Activated T-helper 2 cell treated with anti-CD3 and anti-CD28 coated beads, Interferon-gamma antibody, Interleukin-2, Interleukin-4, amounts not matched to agents 10 μg/mL and 5 μg/mL and 100 μg/mL, durations not matched to agents 14 hours and 24 hours and 36 hours (primary cell): ENCODE results near the gene PDE4D. TPM values are rescaled to one million over a fixed set of nuclear protein-coding genes. Genes with fewer than 3 reads are reported as not detected.
"Not testable (repeated sequence)": the region's sequence is repeated elsewhere in the genome, so short reads cannot be mapped to it uniquely, and the experiment has no call there.

Experiments
- DNase-seq: peaks from one replicate; pipeline ENCODE4 v3.0.0; 2021; ENCODE audit warnings: low spot score
- H3K27ac Mint-ChIP-seq: one replicate; pipeline ENCODE4 v1.8.0; 2021; ENCODE audit warnings: mixed read lengths
- H3K27me3 Mint-ChIP-seq: one replicate; pipeline ENCODE4 v1.8.0; 2021; ENCODE audit warnings: low read depth, mixed read lengths
- H3K36me3 Mint-ChIP-seq: one replicate; pipeline ENCODE4 v1.8.0; 2021; ENCODE audit warnings: low read depth, mixed read lengths
- H3K4me1 Mint-ChIP-seq: one replicate; pipeline ENCODE4 v1.8.0; 2021; ENCODE audit warnings: low read depth, mixed read lengths
- H3K4me3 Mint-ChIP-seq: one replicate; pipeline ENCODE4 v1.8.0; 2021; ENCODE audit warnings: low read depth, mild to moderate bottlenecking, moderate library complexity, mixed read lengths
- H3K9me3 Mint-ChIP-seq: one replicate; pipeline ENCODE4 v1.8.0; 2021; ENCODE audit warnings: mixed read lengths
- intact Hi-C: fragments of 100-400 bp; cut with micrococcal nuclease; formaldehyde crosslinking; loops from one replicate; pipeline ENCODE4 v1.15.1; 2023
- total RNA-seq: library from RNA; stranded (reverse); gene quantifications from 2 replicates; pipeline ENCODE4 v1.2.3, GENCODE V29; 2022

PDE4D gene
- total RNA-seq, 1 donor from 2014 or later, result 102 TPM

DNA sequence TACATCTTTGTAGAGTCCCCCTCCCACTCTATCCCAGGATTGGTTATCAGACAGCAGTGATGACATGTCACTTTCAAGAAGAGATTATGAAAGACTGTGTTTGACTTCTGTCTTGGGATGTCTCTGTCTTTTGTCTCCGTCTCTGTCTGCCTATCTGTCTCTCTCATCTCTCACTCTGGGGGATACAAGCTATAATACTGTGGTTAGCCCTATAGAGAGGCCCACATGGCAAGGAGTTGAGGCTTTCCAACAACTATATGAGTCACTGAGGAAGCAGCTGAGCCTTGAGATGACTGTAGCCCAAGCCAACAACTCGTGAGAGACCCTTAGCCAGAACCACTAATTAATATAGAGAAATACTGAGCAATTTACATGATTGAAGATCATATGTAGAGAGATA lies 284.8 kb downstream of the PDE4D start:
- peaks cover 19% of the 10 kb centered on the region for H3K4me1 Mint-ChIP-seq
- no peak overlapping the region for H3K27ac Mint-ChIP-seq
- intact Hi-C loops, result loop anchor here (1.0 kb wide), 2 partner anchors 17 to 124 kb away; no protein-coding TSS in a partner anchor
- peaks cover 30% of the 10 kb centered on the region for H3K27me3 Mint-ChIP-seq
- no peaks in the 10 kb centered on the region for H3K9me3 Mint-ChIP-seq
- H3K36me3 Mint-ChIP-seq, result no peaks in the 10 kb centered on the region
- no peak for DNase-seq
- H3K4me3 Mint-ChIP-seq, result no peak overlapping the region

GRCh38 chr5:59607138-59607765 lies 286.3 kb downstream of the PDE4D start:
- DNase-seq, result no peak
- H3K36me3 Mint-ChIP-seq, result no peaks in the 10 kb centered on the region
- H3K9me3 Mint-ChIP-seq, result no peaks in the 10 kb centered on the region
- intact Hi-C loops, result no loop called here
- H3K27me3 Mint-ChIP-seq, result peaks cover 26% of the 10 kb centered on the region
- no peak overlapping the region for H3K27ac Mint-ChIP-seq
- H3K4me3 Mint-ChIP-seq, result no peak overlapping the region
- peaks cover 19% of the 10 kb centered on the region for H3K4me1 Mint-ChIP-seq

DNA sequence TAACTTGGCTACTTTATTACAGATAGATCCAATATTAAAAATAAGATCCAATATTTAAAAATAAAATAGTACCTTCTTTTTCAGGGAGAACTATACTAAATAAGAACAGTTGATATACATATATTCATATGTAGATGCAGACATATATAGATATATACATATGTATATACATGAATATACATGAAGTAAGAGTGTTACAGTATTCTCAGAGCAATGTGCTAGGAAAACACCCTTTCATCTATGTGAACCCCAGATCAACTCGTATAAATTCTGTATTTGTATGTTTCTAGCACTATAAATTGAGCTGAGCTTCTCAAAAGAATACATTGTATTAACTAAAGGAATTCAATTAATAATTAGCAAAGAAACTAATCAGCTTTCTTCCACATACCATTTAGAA lies 287.6 kb downstream of the PDE4D start:
- H3K36me3 Mint-ChIP-seq, result no peaks in the 10 kb centered on the region
- intact Hi-C loops, result no loop called here
- no peak for DNase-seq
- H3K27me3 Mint-ChIP-seq, result peaks cover 22% of the 10 kb centered on the region
- H3K4me3 Mint-ChIP-seq, result no peak overlapping the region
- H3K27ac Mint-ChIP-seq, result no peak overlapping the region
- no peaks in the 10 kb centered on the region for H3K9me3 Mint-ChIP-seq
- peaks cover 19% of the 10 kb centered on the region for H3K4me1 Mint-ChIP-seq

- no peak overlapping the region for H3K27ac Mint-ChIP-seq
- H3K4me3 Mint-ChIP-seq, result no peak overlapping the region
- H3K27me3 Mint-ChIP-seq, result peaks cover 16% of the 10 kb centered on the region
- H3K9me3 Mint-ChIP-seq, result no peaks in the 10 kb centered on the region
- H3K36me3 Mint-ChIP-seq, result no peaks in the 10 kb centered on the region
- intact Hi-C loops, result no loop called here
- H3K4me1 Mint-ChIP-seq, result peaks cover 10% of the 10 kb centered on the region
- DNase-seq, result no peak
These were observed 289.4 kb downstream of the PDE4D start for GRCh38 chr5:59604111-59604510.

DNA sequence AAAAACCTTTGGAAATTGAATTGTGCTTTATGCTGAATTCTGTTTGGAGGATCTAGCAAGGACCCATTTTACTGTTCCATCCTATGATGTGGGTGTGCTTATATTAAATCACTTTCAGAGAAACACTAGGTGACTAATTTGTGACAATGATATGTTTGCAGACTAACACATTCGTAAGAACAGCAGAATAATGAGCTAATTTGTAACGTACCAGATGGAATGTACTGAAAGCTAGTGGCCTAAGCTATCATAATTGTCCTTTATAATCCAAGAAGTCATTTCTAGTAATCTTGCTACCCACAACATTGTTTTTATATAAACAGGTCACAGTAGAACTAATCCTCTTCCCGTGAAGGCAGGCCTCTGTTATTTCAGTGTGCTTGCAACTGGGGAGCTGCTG lies 292.5 kb downstream of the PDE4D start:
- Mint-ChIP-seq H3K4me3 (no peak overlapping the region), H3K9me3 (no peaks in the 10 kb centered on the region), H3K4me1 (peaks cover 5% of the 10 kb centered on the region), H3K27ac (no peak overlapping the region), H3K36me3 (no peaks in the 10 kb centered on the region), H3K27me3 (peaks cover 22% of the 10 kb centered on the region)
- intact Hi-C loops, result no loop called here
- DNase-seq, result no peak

DNA sequence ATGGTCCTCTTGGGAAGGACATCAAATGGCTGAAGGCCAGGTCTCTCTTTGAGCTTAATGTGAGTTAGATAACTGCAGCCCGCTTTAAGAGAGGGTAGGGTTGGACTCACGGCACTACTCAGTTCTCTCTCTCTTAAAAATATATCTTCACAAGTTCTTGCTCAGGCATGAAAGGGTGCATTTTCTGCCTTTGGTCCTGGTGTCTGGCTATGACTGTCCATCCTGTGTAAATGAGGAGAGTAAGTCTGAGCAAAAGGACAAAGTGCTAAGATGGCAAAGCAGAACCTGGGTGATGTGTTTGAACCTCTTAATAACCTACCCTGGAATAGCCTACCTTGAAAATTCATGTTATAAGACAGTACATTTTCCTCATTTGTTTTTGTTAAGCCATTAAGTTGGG lies 293.4 kb downstream of the PDE4D start:
- peaks cover 19% of the 10 kb centered on the region for H3K27me3 Mint-ChIP-seq
- no peaks in the 10 kb centered on the region for H3K36me3 Mint-ChIP-seq
- no peak for DNase-seq
- H3K9me3 Mint-ChIP-seq, result no peaks in the 10 kb centered on the region
- H3K4me1 Mint-ChIP-seq, result peaks cover 5% of the 10 kb centered on the region
- no peak overlapping the region for H3K27ac Mint-ChIP-seq
- intact Hi-C loops, result no loop called here
- no peak overlapping the region for H3K4me3 Mint-ChIP-seq

DNA sequence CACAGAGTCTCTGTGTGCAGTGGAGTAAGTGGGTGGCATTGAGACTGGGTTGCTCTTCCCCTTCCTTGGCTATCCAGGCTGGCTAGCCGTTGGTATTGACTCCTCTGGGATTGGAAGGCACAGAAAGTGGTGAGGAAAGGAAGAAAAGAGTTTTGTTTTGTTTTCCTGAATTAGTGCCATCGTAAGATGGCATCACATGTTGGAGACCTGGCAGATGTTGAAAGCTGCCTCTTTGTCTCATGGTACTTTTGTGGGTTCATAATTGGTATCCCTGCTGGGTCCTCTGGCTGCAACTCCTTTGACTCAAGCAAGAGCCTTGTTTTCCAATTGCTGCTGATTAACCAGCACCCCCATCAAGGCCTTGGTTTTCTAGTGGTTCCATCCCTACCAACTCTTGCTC lies 293.8 kb downstream of the PDE4D start:
- H3K9me3 Mint-ChIP-seq, result no peaks in the 10 kb centered on the region
- intact Hi-C loops, result no loop called here
- peaks cover 18% of the 10 kb centered on the region for H3K27me3 Mint-ChIP-seq
- H3K4me3 Mint-ChIP-seq, result no peak overlapping the region
- peaks cover 5% of the 10 kb centered on the region for H3K4me1 Mint-ChIP-seq
- H3K27ac Mint-ChIP-seq, result no peak overlapping the region
- no peak for DNase-seq
- no peaks in the 10 kb centered on the region for H3K36me3 Mint-ChIP-seq

DNA sequence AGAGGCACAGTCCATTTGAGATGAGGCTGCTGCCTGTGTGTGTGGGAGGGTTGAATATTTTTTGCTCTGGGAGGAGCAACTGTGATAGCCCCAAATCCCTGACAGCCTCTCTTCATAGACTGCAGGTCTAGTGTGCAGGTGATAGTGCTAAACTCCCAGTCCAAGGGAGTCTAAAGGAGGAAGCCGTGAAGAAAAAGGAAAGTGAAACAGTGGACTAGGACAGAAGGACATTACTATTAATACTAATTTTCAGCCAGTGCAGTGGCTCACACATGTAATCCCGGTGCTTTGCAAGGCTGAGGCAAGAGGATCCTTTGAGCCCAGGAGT lies 295.0 kb downstream of the PDE4D start:
- intact Hi-C loops, result no loop called here
- H3K36me3 Mint-ChIP-seq, result no peaks in the 10 kb centered on the region
- peaks cover 6% of the 10 kb centered on the region for H3K4me1 Mint-ChIP-seq
- no peak overlapping the region for H3K27ac Mint-ChIP-seq
- H3K4me3 Mint-ChIP-seq, result no peak overlapping the region
- DNase-seq, result no peak
- H3K27me3 Mint-ChIP-seq, result peaks cover 14% of the 10 kb centered on the region
- no peaks in the 10 kb centered on the region for H3K9me3 Mint-ChIP-seq

DNA sequence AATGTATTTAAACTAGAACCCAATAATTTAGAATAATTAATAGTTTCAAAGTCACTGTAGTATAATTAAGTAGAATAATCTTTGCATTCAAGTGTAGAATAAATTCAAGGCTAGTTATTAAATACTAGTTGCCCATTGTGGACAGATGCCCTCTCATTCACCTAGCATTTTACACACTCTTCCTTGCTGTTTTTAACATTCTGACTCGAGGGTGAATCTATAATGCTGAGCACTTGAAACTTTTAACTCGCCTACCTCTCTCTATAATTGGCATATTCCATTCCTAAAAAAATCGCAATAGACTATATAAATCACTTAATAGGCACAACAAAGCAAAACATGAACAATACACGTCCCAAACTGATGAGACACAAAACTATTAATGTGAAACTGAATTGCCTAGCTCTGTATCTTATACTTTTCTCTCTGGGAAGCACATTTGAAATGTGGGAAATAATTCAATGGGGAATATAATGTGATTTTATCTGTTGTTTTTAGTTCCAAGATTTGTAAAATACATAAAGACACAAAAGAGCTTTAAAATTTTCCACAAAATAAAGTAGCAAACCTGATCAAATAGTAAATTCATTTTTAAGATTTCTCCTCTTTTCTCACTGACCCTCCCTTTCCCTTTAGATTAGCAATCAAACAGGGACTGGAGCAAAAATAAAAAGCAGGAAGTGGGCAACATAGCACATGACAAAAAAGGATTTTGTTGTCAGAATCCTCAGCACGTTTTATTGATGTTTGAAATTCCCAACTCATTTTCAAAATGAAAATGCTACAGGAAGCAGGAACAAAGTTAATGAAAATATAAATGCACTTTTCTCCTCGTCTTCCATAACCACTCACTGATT lies 295.6 kb downstream of the PDE4D start:
- Mint-ChIP-seq H3K36me3 (no peaks in the 10 kb centered on the region), H3K4me3 (no peak overlapping the region), H3K27ac (no peak overlapping the region), H3K4me1 (peaks cover 8% of the 10 kb centered on the region), H3K9me3 (no peaks in the 10 kb centered on the region), H3K27me3 (peaks cover 18% of the 10 kb centered on the region)
- DNase-seq, result no peak
- intact Hi-C loops, result no loop called here

- H3K9me3 Mint-ChIP-seq, result no peaks in the 10 kb centered on the region
- H3K36me3 Mint-ChIP-seq, result no peaks in the 10 kb centered on the region
- peaks cover 12% of the 10 kb centered on the region for H3K4me1 Mint-ChIP-seq
- H3K27me3 Mint-ChIP-seq, result peaks cover 18% of the 10 kb centered on the region
- no peak overlapping the region for H3K27ac Mint-ChIP-seq
- DNase-seq, result no peak
- intact Hi-C loops, result no loop called here
- no peak overlapping the region for H3K4me3 Mint-ChIP-seq
These were observed 296.8 kb downstream of the PDE4D start for GRCh38 chr5:59596586-59597350.

DNA sequence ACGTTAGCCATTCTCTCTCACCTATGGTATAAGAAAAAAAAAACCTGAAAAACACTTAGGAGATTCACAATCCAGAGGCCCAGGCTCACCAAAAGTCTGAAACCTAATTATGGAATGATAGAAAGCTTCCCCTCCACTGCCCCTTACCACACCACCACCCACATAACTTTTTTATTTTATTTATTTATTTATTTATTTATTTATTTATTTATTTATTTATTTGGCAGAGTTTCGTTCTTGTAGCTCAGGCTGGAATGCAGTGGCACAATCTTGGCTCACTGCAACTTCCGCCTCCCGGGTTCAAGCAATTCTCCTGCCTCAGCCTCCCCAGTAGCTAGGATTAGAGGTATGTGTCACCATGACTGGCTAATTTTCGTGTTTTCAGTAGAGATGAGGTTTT lies 299.4 kb downstream of the PDE4D start:
- Mint-ChIP-seq H3K27me3 (peaks cover 17% of the 10 kb centered on the region), H3K4me1 (peaks cover 22% of the 10 kb centered on the region)
- intact Hi-C loops, result loop anchor here (5.0 kb wide), 1 partner anchor 63 kb away; no protein-coding TSS in a partner anchor
- H3K9me3 Mint-ChIP-seq, H3K36me3 Mint-ChIP-seq, H3K27ac Mint-ChIP-seq, H3K4me3 Mint-ChIP-seq, DNase-seq: not testable (repeated sequence)

- H3K27ac Mint-ChIP-seq, result no peak overlapping the region
- no peak for DNase-seq
- intact Hi-C loops, result loop anchor here (5.0 kb wide), 1 partner anchor 64 kb away; no protein-coding TSS in a partner anchor
These were observed 300.0 kb downstream of the PDE4D start for GRCh38 chr5:59593439-59594007.

More at GRCh38 chr5:59593439-59594007, 300.0 kb downstream of the PDE4D start:
- Mint-ChIP-seq H3K9me3 (no peaks in the 10 kb centered on the region), H3K36me3 (no peaks in the 10 kb centered on the region), H3K4me1 (peaks cover 22% of the 10 kb centered on the region), H3K4me3 (no peak overlapping the region), H3K27me3 (peaks cover 17% of the 10 kb centered on the region)
